ENCODE measurements around the gene SARS2.

The SARS2 gene

GRCh38 chr19:38915329-38916321 lies 14.9 kb downstream of the SARS2 start:
- Histone ChIP-seq H3K27me3 (ENCODE audit: control insufficient read depth, insufficient read depth, low read length) (peaks cover 8% of the 10 kb centered on the region), H3K36me3 (ENCODE audit: control insufficient read depth, insufficient read depth, low read length) (peaks cover 17% of the 10 kb centered on the region), H3K9ac (ENCODE audit: low read length) (no peak overlapping the region), H3K27ac (ENCODE audit: low read depth, low read length) (no peak overlapping the region), H3K9me3 (ENCODE audit: control insufficient read depth, insufficient read depth, low read depth, low read length) (no peaks in the 10 kb centered on the region), H3K4me3 (ENCODE audit: low read depth, low read length) (no peak overlapping the region), H3K4me1 (ENCODE audit: control insufficient read depth, insufficient read depth, low read length) (no peaks in the 10 kb centered on the region)

GRCh38 chr19:38913958-38914357 lies 16.6 kb downstream of the SARS2 start:
- Histone ChIP-seq H3K27me3 (ENCODE audit: control insufficient read depth, insufficient read depth, low read length) (peaks cover 8% of the 10 kb centered on the region), H3K4me1 (ENCODE audit: control insufficient read depth, insufficient read depth, low read length) (no peaks in the 10 kb centered on the region), H3K9me3 (ENCODE audit: control insufficient read depth, insufficient read depth, low read depth, low read length) (no peaks in the 10 kb centered on the region), H3K9ac (ENCODE audit: low read length) (no peak overlapping the region), H3K36me3 (ENCODE audit: control insufficient read depth, insufficient read depth, low read length) (peaks cover 10% of the 10 kb centered on the region), H3K4me3 (ENCODE audit: low read depth, low read length) (no peak overlapping the region), H3K27ac (ENCODE audit: low read depth, low read length) (no peak overlapping the region)

GRCh38 chr19:38912600-38913514 lies 17.7 kb downstream of the SARS2 start:
- Histone ChIP-seq H3K9ac (ENCODE audit: low read length) (no peak overlapping the region), H3K4me1 (ENCODE audit: control insufficient read depth, insufficient read depth, low read length) (no peaks in the 10 kb centered on the region), H3K27me3 (ENCODE audit: control insufficient read depth, insufficient read depth, low read length) (peaks cover 8% of the 10 kb centered on the region), H3K27ac (ENCODE audit: low read depth, low read length) (no peak overlapping the region), H3K36me3 (ENCODE audit: control insufficient read depth, insufficient read depth, low read length) (peaks cover 14% of the 10 kb centered on the region), H3K4me3 (ENCODE audit: low read depth, low read length) (no peak overlapping the region), H3K9me3 (ENCODE audit: control insufficient read depth, insufficient read depth, low read depth, low read length) (no peaks in the 10 kb centered on the region)

- Histone ChIP-seq H3K27ac (ENCODE audit: low read depth, low read length) (no peak overlapping the region), H3K36me3 (ENCODE audit: control insufficient read depth, insufficient read depth, low read length) (peaks cover 27% of the 10 kb centered on the region), H3K27me3 (ENCODE audit: control insufficient read depth, insufficient read depth, low read length) (peaks cover 8% of the 10 kb centered on the region), H3K4me3 (ENCODE audit: low read depth, low read length) (peak overlapping the region; percentile 18; the same call in 1 of the 2 replicates), H3K9ac (ENCODE audit: low read length) (no peak overlapping the region), H3K9me3 (ENCODE audit: control insufficient read depth, insufficient read depth, low read depth, low read length) (no peaks in the 10 kb centered on the region), H3K4me1 (ENCODE audit: control insufficient read depth, insufficient read depth, low read length) (no peaks in the 10 kb centered on the region)
Measured at GRCh38 chr19:38911388-38912001, 19.1 kb downstream of the SARS2 start.

- H3K4me1 ChIP-seq (ENCODE audit: control insufficient read depth, insufficient read depth, low read length): no peaks in the 10 kb centered on the region
Measured at GRCh38 chr19:38910488-38910887, 20.1 kb downstream of the SARS2 start.

GRCh38 chr19:38908911-38909310 lies 21.7 kb downstream of the SARS2 start:
- no peaks in the 10 kb centered on the region for H3K4me1 ChIP-seq (ENCODE audit: control insufficient read depth, insufficient read depth, low read length)
- H3K9me3 ChIP-seq (ENCODE audit: control insufficient read depth, insufficient read depth, low read depth, low read length): no peaks in the 10 kb centered on the region
- H3K4me3 ChIP-seq (ENCODE audit: low read depth, low read length): no peak overlapping the region
- no peak overlapping the region for H3K9ac ChIP-seq (ENCODE audit: low read length)
- peaks cover 36% of the 10 kb centered on the region for H3K36me3 ChIP-seq (ENCODE audit: control insufficient read depth, insufficient read depth, low read length)
- H3K27ac ChIP-seq (ENCODE audit: low read depth, low read length): no peak overlapping the region
- H3K27me3 ChIP-seq (ENCODE audit: control insufficient read depth, insufficient read depth, low read length): peaks cover 8% of the 10 kb centered on the region

More at GRCh38 chr19:38910488-38910887, 20.1 kb downstream of the SARS2 start:
- Histone ChIP-seq H3K27ac (ENCODE audit: low read depth, low read length) (no peak overlapping the region), H3K27me3 (ENCODE audit: control insufficient read depth, insufficient read depth, low read length) (peaks cover 8% of the 10 kb centered on the region), H3K9me3 (ENCODE audit: control insufficient read depth, insufficient read depth, low read depth, low read length) (no peaks in the 10 kb centered on the region), H3K4me3 (ENCODE audit: low read depth, low read length) (no peak overlapping the region), H3K9ac (ENCODE audit: low read length) (no peak overlapping the region), H3K36me3 (ENCODE audit: control insufficient read depth, insufficient read depth, low read length) (peaks cover 26% of the 10 kb centered on the region)

GRCh38 chr19:38907670-38908069 lies 22.9 kb downstream of the SARS2 start:
- Histone ChIP-seq H3K36me3 (ENCODE audit: control insufficient read depth, insufficient read depth, low read length) (peaks cover 36% of the 10 kb centered on the region), H3K4me3 (ENCODE audit: low read depth, low read length) (no peak overlapping the region), H3K9ac (ENCODE audit: low read length) (no peak overlapping the region), H3K27me3 (ENCODE audit: control insufficient read depth, insufficient read depth, low read length) (peaks cover 5% of the 10 kb centered on the region), H3K27ac (ENCODE audit: low read depth, low read length) (no peak overlapping the region), H3K4me1 (ENCODE audit: control insufficient read depth, insufficient read depth, low read length) (no peaks in the 10 kb centered on the region), H3K9me3 (ENCODE audit: control insufficient read depth, insufficient read depth, low read depth, low read length) (no peaks in the 10 kb centered on the region)

- H3K36me3 ChIP-seq (ENCODE audit: control insufficient read depth, insufficient read depth, low read length): peaks cover 36% of the 10 kb centered on the region
- no peaks in the 10 kb centered on the region for H3K4me1 ChIP-seq (ENCODE audit: control insufficient read depth, insufficient read depth, low read length)
- no peak overlapping the region for H3K27ac ChIP-seq (ENCODE audit: low read depth, low read length)
- H3K9ac ChIP-seq (ENCODE audit: low read length): no peak overlapping the region
- H3K27me3 ChIP-seq (ENCODE audit: control insufficient read depth, insufficient read depth, low read length): peaks cover under 1% of the 10 kb centered on the region
- no peaks in the 10 kb centered on the region for H3K9me3 ChIP-seq (ENCODE audit: control insufficient read depth, insufficient read depth, low read depth, low read length)
- H3K4me3 ChIP-seq (ENCODE audit: low read depth, low read length): no peak overlapping the region
Measured at GRCh38 chr19:38907227-38907626, 23.3 kb downstream of the SARS2 start.

GRCh38 chr19:38905620-38906019 lies 24.9 kb downstream of the SARS2 start:
- Histone ChIP-seq H3K27me3 (ENCODE audit: control insufficient read depth, insufficient read depth, low read length) (no peaks in the 10 kb centered on the region), H3K9ac (ENCODE audit: low read length) (no peak overlapping the region), H3K9me3 (ENCODE audit: control insufficient read depth, insufficient read depth, low read depth, low read length) (no peaks in the 10 kb centered on the region), H3K4me3 (ENCODE audit: low read depth, low read length) (no peak overlapping the region), H3K27ac (ENCODE audit: low read depth, low read length) (no peak overlapping the region), H3K36me3 (ENCODE audit: control insufficient read depth, insufficient read depth, low read length) (peaks cover 36% of the 10 kb centered on the region), H3K4me1 (ENCODE audit: control insufficient read depth, insufficient read depth, low read length) (no peaks in the 10 kb centered on the region)

- H3K36me3 ChIP-seq (ENCODE audit: control insufficient read depth, insufficient read depth, low read length): peaks cover 36% of the 10 kb centered on the region
- no peaks in the 10 kb centered on the region for H3K4me1 ChIP-seq (ENCODE audit: control insufficient read depth, insufficient read depth, low read length)
- H3K27ac ChIP-seq (ENCODE audit: low read depth, low read length): no peak overlapping the region
- no peaks in the 10 kb centered on the region for H3K27me3 ChIP-seq (ENCODE audit: control insufficient read depth, insufficient read depth, low read length)
- no peak overlapping the region for H3K9ac ChIP-seq (ENCODE audit: low read length)
- H3K4me3 ChIP-seq (ENCODE audit: low read depth, low read length): no peak overlapping the region
- no peaks in the 10 kb centered on the region for H3K9me3 ChIP-seq (ENCODE audit: control insufficient read depth, insufficient read depth, low read depth, low read length)
Measured at GRCh38 chr19:38904581-38905539, 25.7 kb downstream of the SARS2 start.

Measured in HUES6 (cell line).